HUES48 (cell line): ENCODE measurements around the gene TNK1.

Source experiments
- H3K27ac ChIP-seq: one replicate; pipeline ENCODE4 v1.7.0; 2013; ENCODE audit warnings: low read depth, low read length, inconsistent platforms
- H3K27me3 ChIP-seq: 2 replicates; pipeline ENCODE4 v1.6.1; 2013; ENCODE audit warnings: mild to moderate bottlenecking, low read length; ENCODE audit not compliant: control insufficient read depth, insufficient read depth
- H3K36me3 ChIP-seq: 2 replicates; pipeline ENCODE4 v1.6.1; 2013; ENCODE audit warnings: low read length; ENCODE audit not compliant: control insufficient read depth, insufficient read depth
- H3K4me1 ChIP-seq: 2 replicates; pipeline ENCODE4 v1.6.1; 2013; ENCODE audit warnings: mild to moderate bottlenecking, low read length; ENCODE audit not compliant: control insufficient read depth, insufficient read depth
- H3K4me3 ChIP-seq: 2 replicates; pipeline ENCODE4 v1.5.1; 2013; ENCODE audit warnings: mild to moderate bottlenecking, low read depth, low read length
- H3K9ac ChIP-seq: 2 replicates; pipeline ENCODE4 v1.6.1; 2013; ENCODE audit warnings: mild to moderate bottlenecking, low read depth, low read length, moderate library complexity
- H3K9me3 ChIP-seq: 2 replicates; pipeline ENCODE4 v1.6.1; 2013; ENCODE audit warnings: low read length; ENCODE audit not compliant: control insufficient read depth, insufficient read depth

TNK1 gene

GRCh38 chr17:7374353-7374752 is 6.5 kb upstream of the TNK1 start:
- Histone ChIP-seq H3K36me3 (no peaks in the 10 kb centered on the region), H3K27me3 (peaks cover 3% of the 10 kb centered on the region; the same call in 1 of the 2 replicates), H3K9me3 (no peaks in the 10 kb centered on the region), H3K4me3 (no peak overlapping the region), H3K27ac (no peak overlapping the region), H3K4me1 (no peaks in the 10 kb centered on the region), H3K9ac (no peak overlapping the region)

DNA sequence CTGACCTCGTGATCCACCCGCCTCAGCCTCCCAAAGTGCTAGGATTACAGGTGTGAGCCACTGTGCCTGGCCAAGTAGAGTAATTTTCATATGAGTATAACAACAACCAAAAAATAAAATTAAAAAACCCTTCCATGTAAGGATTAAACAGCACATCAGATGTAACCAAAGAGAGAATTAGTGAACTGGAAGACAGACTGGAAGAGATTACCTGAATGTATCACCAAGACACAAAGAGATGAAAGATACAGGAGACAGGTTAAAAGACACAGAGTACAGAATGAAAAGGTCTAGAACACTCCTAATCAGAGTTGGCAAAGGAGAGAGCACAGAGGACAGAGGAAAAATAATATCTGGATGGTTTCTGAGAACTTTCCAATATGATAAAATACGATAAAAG is 1.8 kb upstream of the TNK1 start:
- no peaks in the 10 kb centered on the region for H3K9me3 ChIP-seq
- H3K27me3 ChIP-seq, result peaks cover 45% of the 10 kb centered on the region
- H3K4me1 ChIP-seq, result peaks cover 5% of the 10 kb centered on the region; the same call in 1 of the 2 replicates
- H3K27ac ChIP-seq, result no peak overlapping the region
- H3K36me3 ChIP-seq, result no peaks in the 10 kb centered on the region
- no peak overlapping the region for H3K9ac ChIP-seq
- H3K4me3 ChIP-seq, result no peak overlapping the region

GRCh38 chr17:7380321-7380720 is 568 bp upstream of the TNK1 start:
- Histone ChIP-seq H3K9me3 (no peaks in the 10 kb centered on the region), H3K4me3 (peak overlapping the region; percentile 59), H3K27ac (no peak overlapping the region), H3K4me1 (peaks cover 12% of the 10 kb centered on the region; the same call in 1 of the 2 replicates), H3K9ac (no peak overlapping the region), H3K36me3 (no peaks in the 10 kb centered on the region), H3K27me3 (peaks cover 45% of the 10 kb centered on the region)

GRCh38 chr17:7382901-7383300 is 2.0 kb downstream of the TNK1 start:
- no peaks in the 10 kb centered on the region for H3K9me3 ChIP-seq
- no peak overlapping the region for H3K4me3 ChIP-seq
- peaks cover 12% of the 10 kb centered on the region; the same call in 1 of the 2 replicates for H3K4me1 ChIP-seq
- H3K27ac ChIP-seq, result no peak overlapping the region
- H3K27me3 ChIP-seq, result peaks cover 45% of the 10 kb centered on the region
- peaks cover 6% of the 10 kb centered on the region for H3K36me3 ChIP-seq
- no peak overlapping the region for H3K9ac ChIP-seq

- Histone ChIP-seq H3K9ac (no peak overlapping the region), H3K4me1 (peaks cover 12% of the 10 kb centered on the region; the same call in 1 of the 2 replicates), H3K4me3 (peak overlapping the region; percentile 64), H3K27ac (no peak overlapping the region), H3K9me3 (no peaks in the 10 kb centered on the region), H3K27me3 (peaks cover 45% of the 10 kb centered on the region), H3K36me3 (peaks cover 11% of the 10 kb centered on the region)
These were observed 2.5 kb downstream of the TNK1 start for GRCh38 chr17:7383371-7383741.

- H3K4me3 ChIP-seq, result peak overlapping the region; percentile 64
- no peak overlapping the region for H3K27ac ChIP-seq
- peaks cover 16% of the 10 kb centered on the region for H3K36me3 ChIP-seq
- H3K4me1 ChIP-seq, result peaks cover 12% of the 10 kb centered on the region; the same call in 1 of the 2 replicates
- H3K9ac ChIP-seq, result peak overlapping the region; percentile 43; the same call in 1 of the 2 replicates
- no peaks in the 10 kb centered on the region for H3K9me3 ChIP-seq
- peaks cover 45% of the 10 kb centered on the region for H3K27me3 ChIP-seq
These were observed 3.0 kb downstream of the TNK1 start for GRCh38 chr17:7383742-7384488.

- peaks cover 40% of the 10 kb centered on the region for H3K27me3 ChIP-seq
- H3K9me3 ChIP-seq, result no peaks in the 10 kb centered on the region
- peaks cover 12% of the 10 kb centered on the region; the same call in 1 of the 2 replicates for H3K4me1 ChIP-seq
- peak overlapping the region; percentile 43; the same call in 1 of the 2 replicates for H3K9ac ChIP-seq
- H3K36me3 ChIP-seq, result peaks cover 23% of the 10 kb centered on the region
- no peak overlapping the region for H3K27ac ChIP-seq
- H3K4me3 ChIP-seq, result peak overlapping the region; percentile 64
These were observed 3.7 kb downstream of the TNK1 start for GRCh38 chr17:7384489-7385081.

DNA sequence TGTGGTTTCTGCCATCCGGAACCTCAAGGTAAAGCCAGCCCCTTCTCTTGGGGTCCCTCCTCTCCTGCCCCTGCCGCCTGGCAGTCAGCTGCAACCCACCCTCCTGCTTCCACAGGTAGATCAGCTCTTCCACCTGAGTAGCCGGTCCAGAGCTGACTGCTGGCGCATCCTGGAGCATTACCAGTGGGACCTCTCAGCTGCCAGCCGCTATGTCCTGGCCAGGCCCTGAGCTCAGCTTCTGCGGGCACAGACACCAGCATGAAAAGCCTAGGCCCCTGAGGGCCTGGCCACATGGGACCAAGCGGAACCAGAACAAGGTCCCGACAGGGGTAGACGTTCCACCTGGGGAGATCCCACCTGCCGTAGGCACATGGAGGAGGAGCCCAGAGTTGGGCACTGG is 8.0 kb downstream of the TNK1 start:
- H3K4me3 ChIP-seq, result no peak overlapping the region
- no peaks in the 10 kb centered on the region for H3K9me3 ChIP-seq
- peaks cover 1% of the 10 kb centered on the region; the same call in 1 of the 2 replicates for H3K27me3 ChIP-seq
- H3K27ac ChIP-seq, result no peak overlapping the region
- H3K9ac ChIP-seq, result no peak overlapping the region
- peaks cover 52% of the 10 kb centered on the region for H3K36me3 ChIP-seq
- H3K4me1 ChIP-seq, result peaks cover 12% of the 10 kb centered on the region

DNA sequence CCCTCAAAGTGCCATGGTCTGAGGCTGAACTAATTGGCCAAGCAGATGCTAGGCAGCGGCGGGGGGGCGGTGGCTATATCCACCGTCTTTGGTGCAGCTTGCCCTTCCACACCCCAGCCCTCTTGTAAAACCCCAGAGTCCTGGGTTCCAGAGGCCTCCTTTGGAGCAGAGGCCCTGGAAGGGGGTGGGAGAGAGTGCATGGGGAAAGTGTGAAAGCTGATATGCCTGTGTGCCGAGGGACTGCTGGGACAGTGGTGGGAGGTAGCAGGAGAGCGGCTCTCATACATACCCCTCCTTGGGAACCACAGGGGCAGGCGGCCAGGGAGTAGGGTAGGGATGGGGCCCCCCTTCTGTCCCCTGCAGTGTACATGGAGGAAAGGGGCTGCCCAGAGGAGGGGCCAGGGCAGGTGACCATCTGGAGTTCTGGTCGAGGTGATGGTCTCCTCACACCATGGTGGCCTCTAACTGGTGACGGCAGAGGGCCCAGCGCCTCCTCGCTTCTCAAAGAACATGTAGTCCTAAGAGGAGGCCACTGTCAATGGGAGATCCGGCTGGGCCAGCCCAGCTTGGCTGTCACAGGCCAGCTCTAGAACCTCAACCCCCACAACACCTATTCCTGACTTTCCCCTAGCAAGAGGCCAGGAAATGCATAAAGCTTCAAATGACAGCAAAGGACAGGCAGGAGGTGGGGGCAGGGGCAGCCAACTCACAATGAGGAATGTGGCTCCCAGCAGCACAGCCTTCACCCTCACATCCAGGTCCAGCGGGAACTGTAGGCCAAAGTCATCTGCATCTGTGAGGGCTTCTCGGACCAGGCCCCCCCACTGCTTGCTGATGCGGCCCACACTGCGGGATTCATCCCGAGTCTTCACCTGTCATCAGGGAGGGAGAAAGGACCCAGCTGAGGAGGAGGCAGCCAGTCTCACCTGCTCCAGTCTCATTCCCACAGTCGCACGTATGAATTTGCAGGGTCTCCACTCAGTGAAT is 9.3 kb downstream of the TNK1 start:
- H3K36me3 ChIP-seq, result peaks cover 52% of the 10 kb centered on the region
- H3K9me3 ChIP-seq, result no peaks in the 10 kb centered on the region
- peaks cover 5% of the 10 kb centered on the region; the same call in 1 of the 2 replicates for H3K4me1 ChIP-seq
- no peak overlapping the region for H3K4me3 ChIP-seq
- H3K27ac ChIP-seq, result no peak overlapping the region
- no peak overlapping the region for H3K9ac ChIP-seq
- no peaks in the 10 kb centered on the region for H3K27me3 ChIP-seq

DNA sequence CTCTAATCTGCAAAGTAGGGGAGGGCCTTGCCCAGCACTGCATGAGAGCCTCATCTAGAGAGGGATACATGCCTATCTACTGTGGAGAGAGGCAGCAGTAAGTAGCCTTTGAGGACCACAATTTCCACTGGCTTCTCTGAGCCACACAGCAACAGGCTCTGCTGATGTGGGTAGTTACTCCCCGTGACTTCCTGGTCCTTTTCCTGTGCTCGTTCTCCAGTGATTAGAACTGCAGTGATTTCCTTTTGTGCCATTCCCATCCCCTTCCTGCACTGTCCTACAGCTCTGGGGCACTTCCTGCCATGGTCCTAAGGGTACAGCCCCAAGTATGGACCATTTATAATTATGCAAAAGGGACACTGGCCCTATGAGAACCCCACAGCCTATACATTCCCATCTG is 10.4 kb downstream of the TNK1 start:
- H3K9me3 ChIP-seq, result no peaks in the 10 kb centered on the region
- H3K27me3 ChIP-seq, result no peaks in the 10 kb centered on the region
- no peak overlapping the region for H3K4me3 ChIP-seq
- no peak overlapping the region for H3K9ac ChIP-seq
- peaks cover 5% of the 10 kb centered on the region; the same call in 1 of the 2 replicates for H3K4me1 ChIP-seq
- peaks cover 52% of the 10 kb centered on the region for H3K36me3 ChIP-seq
- H3K27ac ChIP-seq, result no peak overlapping the region
